ENCODE data around the gene ULK4.
A peak's percentile ranks its signal among the peaks of the same experiment; 100 is the strongest.
"Not testable (repeated sequence)": the region's sequence is repeated elsewhere in the genome, so short reads cannot be mapped to it uniquely, and the experiment has no call there.

ULK4 gene

DNA sequence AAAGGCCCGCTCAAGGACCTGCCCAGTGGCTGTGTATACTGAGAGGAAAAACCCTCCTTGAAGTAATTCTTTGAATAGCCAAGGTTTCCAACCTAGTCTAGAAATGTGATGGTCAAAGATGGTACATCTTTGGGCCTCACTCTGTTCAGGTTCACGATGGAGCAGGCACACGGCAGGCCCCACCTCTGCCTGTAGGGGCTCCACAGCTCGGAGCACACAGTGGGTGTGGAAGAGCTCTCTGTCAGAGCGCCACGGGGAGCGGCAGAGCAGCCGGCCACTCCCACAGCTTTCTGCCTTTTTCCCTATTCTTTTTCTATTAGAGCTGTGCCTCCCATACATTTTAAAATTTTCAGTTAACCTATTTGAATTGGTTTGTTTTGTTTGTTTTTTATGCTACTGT, 673.1 kb downstream of the ULK4 start:
- DNase-seq (ENCODE audit: low read depth) = no peak
- no peak overlapping the region for H3K4me3 ChIP-seq (ENCODE audit: low read depth, low read length)
- TF ChIP-seq, protein P1, sequence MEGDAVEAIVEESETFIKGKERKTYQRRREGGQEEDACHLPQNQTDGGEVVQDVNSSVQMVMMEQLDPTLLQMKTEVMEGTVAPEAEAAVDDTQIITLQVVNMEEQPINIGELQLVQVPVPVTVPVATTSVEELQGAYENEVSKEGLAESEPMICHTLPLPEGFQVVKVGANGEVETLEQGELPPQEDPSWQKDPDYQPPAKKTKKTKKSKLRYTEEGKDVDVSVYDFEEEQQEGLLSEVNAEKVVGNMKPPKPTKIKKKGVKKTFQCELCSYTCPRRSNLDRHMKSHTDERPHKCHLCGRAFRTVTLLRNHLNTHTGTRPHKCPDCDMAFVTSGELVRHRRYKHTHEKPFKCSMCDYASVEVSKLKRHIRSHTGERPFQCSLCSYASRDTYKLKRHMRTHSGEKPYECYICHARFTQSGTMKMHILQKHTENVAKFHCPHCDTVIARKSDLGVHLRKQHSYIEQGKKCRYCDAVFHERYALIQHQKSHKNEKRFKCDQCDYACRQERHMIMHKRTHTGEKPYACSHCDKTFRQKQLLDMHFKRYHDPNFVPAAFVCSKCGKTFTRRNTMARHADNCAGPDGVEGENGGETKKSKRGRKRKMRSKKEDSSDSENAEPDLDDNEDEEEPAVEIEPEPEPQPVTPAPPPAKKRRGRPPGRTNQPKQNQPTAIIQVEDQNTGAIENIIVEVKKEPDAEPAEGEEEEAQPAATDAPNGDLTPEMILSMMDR (IDR thresholded peaks at IDR 0.05; ENCODE audit: control insufficient read depth, extremely low read depth, insufficient read depth) = no peak

- TF ChIP-seq, protein P1 (IDR thresholded peaks at IDR 0.05; ENCODE audit: control insufficient read depth, extremely low read depth, insufficient read depth) = peak; percentile 22; the same call in 1 of the 2 replicates
- H3K4me3 ChIP-seq (ENCODE audit: low read depth, low read length) = no peak overlapping the region
- no peak for DNase-seq (ENCODE audit: low read depth)
Observed at GRCh38 chr3:41286305-41286704, 675.6 kb downstream of the ULK4 start.

- DNase-seq (ENCODE audit: low read depth); H3K4me3 ChIP-seq (ENCODE audit: low read depth, low read length): not testable (repeated sequence)
Observed at GRCh38 chr3:41284934-41285333, 677.0 kb downstream of the ULK4 start.

DNA sequence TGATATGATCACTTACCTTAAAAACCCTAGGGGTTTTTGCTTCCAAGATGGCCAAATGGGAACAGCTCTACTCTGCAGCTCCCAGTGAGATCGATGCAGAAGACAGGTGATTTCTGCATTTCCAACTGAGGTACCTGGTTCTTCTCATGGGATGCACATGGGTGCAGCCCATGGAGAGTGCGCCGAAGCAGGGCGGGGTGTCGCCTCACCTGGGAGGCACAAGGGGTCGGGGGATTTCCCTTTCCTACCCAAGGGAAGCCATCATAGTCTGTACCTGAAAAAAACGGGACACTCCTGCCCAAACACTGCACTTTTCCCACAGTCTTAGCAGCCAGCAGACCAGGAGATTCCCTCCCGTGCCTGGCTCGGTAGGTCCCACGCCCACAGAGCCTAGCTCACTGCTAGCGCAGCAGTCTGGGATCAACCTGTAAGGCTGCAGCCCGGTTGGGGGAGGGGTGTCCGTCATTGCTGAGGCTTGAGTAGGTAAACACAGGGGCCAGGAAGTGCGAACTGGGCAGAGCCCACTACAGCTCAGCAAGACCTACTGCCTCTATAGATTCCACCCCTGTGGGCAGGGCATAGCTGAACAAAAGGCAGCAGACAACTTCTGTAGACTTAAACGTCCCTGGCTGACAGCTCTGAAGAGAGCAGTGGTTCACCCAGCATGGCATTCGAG, 684.0 kb downstream of the ULK4 start:
- DNase-seq (ENCODE audit: low read depth) = no peak
- TF ChIP-seq, protein P1 (IDR thresholded peaks at IDR 0.05; ENCODE audit: control insufficient read depth, extremely low read depth, insufficient read depth) = no peak
- no peak overlapping the region for H3K4me3 ChIP-seq (ENCODE audit: low read depth, low read length)

DNA sequence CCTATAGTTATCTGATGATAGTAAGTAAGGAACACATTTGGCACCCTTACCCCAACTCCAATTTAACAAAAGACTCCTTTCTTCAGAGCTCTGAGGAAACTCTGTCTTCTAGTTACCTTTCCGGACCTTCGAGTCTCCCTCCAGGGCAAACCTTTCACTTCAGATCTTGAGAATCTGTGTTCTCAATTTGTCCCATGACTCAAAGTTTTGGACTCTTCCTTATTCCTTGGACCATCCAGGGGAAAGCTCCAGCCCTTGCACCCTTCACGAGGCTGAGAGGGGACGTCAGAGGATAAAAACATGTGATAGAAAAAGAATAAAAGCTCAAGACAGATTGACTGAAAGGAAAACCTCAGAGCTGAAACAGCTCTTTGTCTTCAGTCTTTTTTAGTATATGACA, 685.7 kb downstream of the ULK4 start:
- no peak overlapping the region for H3K4me3 ChIP-seq (ENCODE audit: low read depth, low read length)
- TF ChIP-seq, protein P1 (IDR thresholded peaks at IDR 0.05; ENCODE audit: control insufficient read depth, extremely low read depth, insufficient read depth) = no peak
- no peak for DNase-seq (ENCODE audit: low read depth)

DNA sequence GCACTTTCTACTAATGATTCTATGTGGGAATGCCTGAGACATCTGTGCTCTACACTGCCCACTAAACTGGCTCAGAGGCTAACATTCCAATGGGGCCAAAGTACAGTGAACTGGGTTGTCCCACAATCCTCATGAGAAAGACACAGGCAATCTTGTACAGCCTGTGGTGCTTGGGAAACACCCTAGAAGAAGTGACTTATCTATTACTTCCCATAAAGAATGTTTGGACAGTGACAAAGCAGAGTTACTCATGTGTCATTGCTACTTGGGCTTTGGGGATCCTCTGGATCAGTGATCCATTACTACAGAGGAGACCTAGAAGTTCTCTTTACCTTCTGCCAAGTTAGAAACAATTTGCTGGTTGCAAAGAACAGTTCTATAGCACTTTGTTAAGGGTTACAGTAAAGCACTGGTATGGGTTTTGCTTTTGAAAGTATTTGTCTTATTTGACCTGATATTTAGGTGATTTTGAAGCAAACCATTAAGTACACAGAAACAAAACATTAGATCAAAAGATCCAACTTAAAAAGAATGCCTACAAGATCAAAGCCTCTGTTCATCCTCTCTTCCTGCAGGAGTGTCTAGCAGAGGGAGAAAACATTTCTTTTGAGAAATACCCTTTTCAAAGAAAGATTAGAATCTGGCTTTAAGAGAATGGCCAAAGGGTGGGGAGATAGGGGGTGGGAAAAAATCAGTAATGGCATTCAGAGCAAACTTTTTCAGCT, 686.8 kb downstream of the ULK4 start:
- DNase-seq (ENCODE audit: low read depth) = no peak
- no peak overlapping the region for H3K4me3 ChIP-seq (ENCODE audit: low read depth, low read length)
- TF ChIP-seq, protein P1 (IDR thresholded peaks at IDR 0.05; ENCODE audit: control insufficient read depth, extremely low read depth, insufficient read depth) = no peak

- no peak overlapping the region for H3K4me3 ChIP-seq (ENCODE audit: low read depth, low read length)
- TF ChIP-seq, protein P1 (IDR thresholded peaks at IDR 0.05; ENCODE audit: control insufficient read depth, extremely low read depth, insufficient read depth) = no peak
- DNase-seq (ENCODE audit: low read depth) = no peak
Observed at GRCh38 chr3:41272667-41273066, 689.2 kb downstream of the ULK4 start.

All from LNCaP clone FGC (cell line).